HL-60 (cell line): Measurements from ENCODE around the gene STAT4.

Source experiments
- DNase-seq, 2 experiments: peaks; one replicate each; pipeline ENCODE4 v3.0.0-alpha.2; 2010 to 2020; ENCODE audit warnings: low read depth in 1 of 2, low spot score in 1 of 2
- H3K27ac ChIP-seq: fragments of 250-450 bp; sonication (Bioruptor Pico); replicated peaks from 2 replicates; pipeline ENCODE4 v1.5.1; 2020; ENCODE audit warnings: mild to moderate bottlenecking, moderate library complexity
- H3K27me3 ChIP-seq: fragments of 250-450 bp; sonication (Bioruptor Pico); 2 replicates; pipeline ENCODE4 v1.5.1; 2021; ENCODE audit warnings: mild to moderate bottlenecking, moderate library complexity; ENCODE audit not compliant: insufficient read depth, poor library complexity, severe bottlenecking
- H3K4me3 ChIP-seq: replicated peaks from 2 replicates; pipeline ENCODE4 v1.5.1; 2011; ENCODE audit warnings: mild to moderate bottlenecking, control low read depth, low read length; ENCODE audit not compliant: insufficient read depth
- GABPA ChIP-seq: IDR thresholded peaks from 2 replicates; pipeline ENCODE4 v1.6.1; 2012; ENCODE audit warnings: low read depth
- POLR2AphosphoS5 ChIP-seq: IDR thresholded peaks from 2 replicates; pipeline ENCODE4 v1.6.1; 2012; ENCODE audit warnings: low read depth
- SPI1 ChIP-seq: IDR thresholded peaks from 2 replicates; pipeline ENCODE4 v1.6.1; 2012; ENCODE audit warnings: low read depth, mild to moderate bottlenecking, borderline replicate concordance
- TF ChIP-seq, protein P1 (sequence below): IDR thresholded peaks from one replicate; pipeline ENCODE4 v1.5.1; 2011; ENCODE audit warnings: low read length, control low read depth, inconsistent platforms; ENCODE audit not compliant: insufficient read depth
- TF ChIP-seq, protein P2 (sequence below): IDR thresholded peaks from 2 replicates; pipeline ENCODE4 v1.6.1; 2012; ENCODE audit warnings: low read depth; ENCODE audit not compliant: insufficient replicate concordance

The STAT4 gene

DNA sequence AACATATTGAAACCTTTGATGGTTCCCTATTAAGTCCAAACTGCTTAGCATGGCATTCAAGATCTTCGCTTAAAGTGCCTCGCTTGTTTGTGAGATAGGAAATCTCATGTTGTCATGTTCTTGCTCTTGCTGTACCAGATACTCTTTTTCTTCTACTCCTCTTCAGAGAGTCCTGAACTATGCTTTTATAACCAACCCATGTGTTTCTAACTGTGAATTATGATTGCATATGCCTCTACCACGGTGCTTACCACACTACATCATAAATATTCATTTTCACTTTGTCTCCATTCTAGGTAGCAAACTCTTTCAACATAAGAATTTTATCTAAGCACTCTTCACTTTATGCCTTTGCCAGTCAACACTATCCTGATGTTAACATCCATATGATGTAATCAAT, 23.6 kb downstream of the STAT4 start:
- no peak overlapping the region for H3K27ac ChIP-seq
- peaks cover 3% of the 10 kb centered on the region for H3K27me3 ChIP-seq
- no peak overlapping the region for H3K4me3 ChIP-seq
- DNase-seq = no peak
- TF ChIP-seq POLR2AphosphoS5 (no peak), GABPA (no peak)

DNA sequence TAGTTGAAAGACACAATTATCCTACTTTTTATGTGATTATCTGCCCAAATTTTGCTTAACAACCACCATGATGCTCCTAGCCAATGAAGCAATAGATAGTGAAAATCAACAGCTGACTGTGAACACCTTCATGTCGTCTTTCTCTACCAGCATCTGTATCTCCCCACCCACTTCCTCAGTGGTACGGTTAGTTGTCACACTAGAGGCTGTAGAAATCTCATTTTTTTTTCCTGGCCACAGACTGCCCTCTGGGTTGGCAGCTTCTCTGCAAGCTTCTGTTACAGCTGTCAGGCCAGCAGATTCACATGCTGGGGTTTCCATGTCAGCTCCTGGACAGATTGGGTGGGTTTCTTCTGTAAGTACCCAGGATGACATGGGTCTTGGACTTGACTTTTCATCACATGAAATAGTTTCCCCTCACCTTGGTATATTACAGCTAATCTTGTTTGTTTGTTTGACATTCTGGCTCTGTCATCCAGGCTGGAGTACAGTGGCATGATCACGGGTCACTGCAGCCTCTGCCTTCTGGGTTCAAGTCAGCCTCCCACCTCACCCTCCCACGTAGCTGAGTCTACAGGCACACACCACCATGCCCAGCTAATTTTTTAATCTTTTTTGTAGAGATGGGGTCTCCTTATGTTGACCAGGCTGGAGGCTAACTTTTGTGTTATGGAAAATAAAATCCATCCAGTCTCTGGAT, 24.3 kb downstream of the STAT4 start:
- peaks cover 3% of the 10 kb centered on the region for H3K27me3 ChIP-seq

DNA sequence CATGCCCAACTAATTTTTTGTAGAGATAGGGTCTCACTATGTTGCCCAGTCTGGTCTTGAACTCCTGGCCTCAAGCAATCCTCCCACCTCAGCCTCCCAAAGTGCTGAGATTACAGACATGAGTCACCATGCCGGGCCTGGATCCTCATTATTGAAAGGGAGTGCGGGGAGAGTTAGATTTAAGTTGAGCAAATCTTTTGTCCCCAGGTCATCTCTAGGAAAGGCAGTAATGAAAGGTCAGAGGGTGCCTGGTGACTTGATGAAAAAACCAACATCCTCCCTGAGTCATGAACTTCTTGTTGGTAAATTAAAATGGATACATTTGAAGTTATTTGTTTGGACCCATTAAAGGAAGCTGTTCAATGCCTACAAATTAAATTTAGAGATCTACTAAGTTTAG, 25.1 kb downstream of the STAT4 start:
- Histone ChIP-seq H3K4me3 (no peak overlapping the region), H3K27me3 (peaks cover 3% of the 10 kb centered on the region), H3K27ac (no peak overlapping the region)
- TF ChIP-seq POLR2AphosphoS5 (no peak), SPI1 (no peak), GABPA (no peak)
- TF ChIP-seq, protein P1, sequence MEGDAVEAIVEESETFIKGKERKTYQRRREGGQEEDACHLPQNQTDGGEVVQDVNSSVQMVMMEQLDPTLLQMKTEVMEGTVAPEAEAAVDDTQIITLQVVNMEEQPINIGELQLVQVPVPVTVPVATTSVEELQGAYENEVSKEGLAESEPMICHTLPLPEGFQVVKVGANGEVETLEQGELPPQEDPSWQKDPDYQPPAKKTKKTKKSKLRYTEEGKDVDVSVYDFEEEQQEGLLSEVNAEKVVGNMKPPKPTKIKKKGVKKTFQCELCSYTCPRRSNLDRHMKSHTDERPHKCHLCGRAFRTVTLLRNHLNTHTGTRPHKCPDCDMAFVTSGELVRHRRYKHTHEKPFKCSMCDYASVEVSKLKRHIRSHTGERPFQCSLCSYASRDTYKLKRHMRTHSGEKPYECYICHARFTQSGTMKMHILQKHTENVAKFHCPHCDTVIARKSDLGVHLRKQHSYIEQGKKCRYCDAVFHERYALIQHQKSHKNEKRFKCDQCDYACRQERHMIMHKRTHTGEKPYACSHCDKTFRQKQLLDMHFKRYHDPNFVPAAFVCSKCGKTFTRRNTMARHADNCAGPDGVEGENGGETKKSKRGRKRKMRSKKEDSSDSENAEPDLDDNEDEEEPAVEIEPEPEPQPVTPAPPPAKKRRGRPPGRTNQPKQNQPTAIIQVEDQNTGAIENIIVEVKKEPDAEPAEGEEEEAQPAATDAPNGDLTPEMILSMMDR = no peak
- no peak for DNase-seq

More for the DNA sequence above, 24.3 kb downstream of the STAT4 start:
- H3K27ac ChIP-seq = no peak overlapping the region
- H3K4me3 ChIP-seq = no peak overlapping the region
- no peak for DNase-seq
- TF ChIP-seq, protein P2, sequence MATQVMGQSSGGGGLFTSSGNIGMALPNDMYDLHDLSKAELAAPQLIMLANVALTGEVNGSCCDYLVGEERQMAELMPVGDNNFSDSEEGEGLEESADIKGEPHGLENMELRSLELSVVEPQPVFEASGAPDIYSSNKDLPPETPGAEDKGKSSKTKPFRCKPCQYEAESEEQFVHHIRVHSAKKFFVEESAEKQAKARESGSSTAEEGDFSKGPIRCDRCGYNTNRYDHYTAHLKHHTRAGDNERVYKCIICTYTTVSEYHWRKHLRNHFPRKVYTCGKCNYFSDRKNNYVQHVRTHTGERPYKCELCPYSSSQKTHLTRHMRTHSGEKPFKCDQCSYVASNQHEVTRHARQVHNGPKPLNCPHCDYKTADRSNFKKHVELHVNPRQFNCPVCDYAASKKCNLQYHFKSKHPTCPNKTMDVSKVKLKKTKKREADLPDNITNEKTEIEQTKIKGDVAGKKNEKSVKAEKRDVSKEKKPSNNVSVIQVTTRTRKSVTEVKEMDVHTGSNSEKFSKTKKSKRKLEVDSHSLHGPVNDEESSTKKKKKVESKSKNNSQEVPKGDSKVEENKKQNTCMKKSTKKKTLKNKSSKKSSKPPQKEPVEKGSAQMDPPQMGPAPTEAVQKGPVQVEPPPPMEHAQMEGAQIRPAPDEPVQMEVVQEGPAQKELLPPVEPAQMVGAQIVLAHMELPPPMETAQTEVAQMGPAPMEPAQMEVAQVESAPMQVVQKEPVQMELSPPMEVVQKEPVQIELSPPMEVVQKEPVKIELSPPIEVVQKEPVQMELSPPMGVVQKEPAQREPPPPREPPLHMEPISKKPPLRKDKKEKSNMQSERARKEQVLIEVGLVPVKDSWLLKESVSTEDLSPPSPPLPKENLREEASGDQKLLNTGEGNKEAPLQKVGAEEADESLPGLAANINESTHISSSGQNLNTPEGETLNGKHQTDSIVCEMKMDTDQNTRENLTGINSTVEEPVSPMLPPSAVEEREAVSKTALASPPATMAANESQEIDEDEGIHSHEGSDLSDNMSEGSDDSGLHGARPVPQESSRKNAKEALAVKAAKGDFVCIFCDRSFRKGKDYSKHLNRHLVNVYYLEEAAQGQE = no peak
- no peak for TF ChIP-seq SPI1
- no peak for TF ChIP-seq GABPA
- no peak for TF ChIP-seq POLR2AphosphoS5
- TF ChIP-seq, protein P1 = no peak

DNA sequence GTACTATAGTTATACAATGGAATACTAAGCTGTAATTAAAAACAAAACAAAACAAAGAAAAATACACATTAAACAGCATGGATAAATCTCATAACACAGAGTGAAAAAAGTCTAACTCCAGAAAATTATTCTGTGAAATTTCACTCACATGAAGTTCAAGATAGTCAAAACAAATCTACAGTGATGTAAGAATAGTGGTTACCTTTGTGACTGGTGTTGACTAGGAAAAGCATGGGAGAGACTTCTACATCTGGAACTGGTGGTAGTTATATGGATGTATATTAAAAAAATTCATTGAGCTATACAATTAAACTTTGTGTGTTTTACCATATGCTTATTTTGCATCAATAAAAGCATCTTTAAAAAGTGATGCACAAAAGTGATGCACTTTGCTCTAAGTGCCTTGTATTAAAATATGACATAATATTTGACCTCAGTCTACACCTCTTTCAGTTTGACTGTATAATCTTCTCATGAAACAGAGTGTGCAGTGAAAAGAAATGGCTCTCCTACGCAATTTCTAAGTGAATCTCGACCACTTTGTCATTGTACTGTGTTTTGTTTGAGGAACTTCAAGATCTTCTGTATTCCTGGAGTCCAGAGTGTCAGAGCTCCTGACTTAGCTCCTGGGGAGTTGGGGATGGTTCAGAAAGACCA, 28.0 kb downstream of the STAT4 start:
- Histone ChIP-seq H3K27me3 (peaks cover 2% of the 10 kb centered on the region), H3K27ac (no peak overlapping the region), H3K4me3 (no peak overlapping the region)
- DNase-seq = no peak
- TF ChIP-seq, protein P2 = no peak
- TF ChIP-seq SPI1 (no peak), POLR2AphosphoS5 (no peak), GABPA (no peak)
- TF ChIP-seq, protein P1 = no peak
